A204.1 (cell line): ENCODE measurements around the gene BTBD9.
"Not testable (repeated sequence)": the region's sequence is repeated elsewhere in the genome, so short reads cannot be mapped to it uniquely, and the experiment has no call there.

ENCODE experiments used
- FAIRE-seq: peaks from 2 replicates; lab custom pipeline; 2012; peaks lifted over from hg19 to GRCh38; lab: Jason Lieb, UNC

BTBD9 gene

DNA sequence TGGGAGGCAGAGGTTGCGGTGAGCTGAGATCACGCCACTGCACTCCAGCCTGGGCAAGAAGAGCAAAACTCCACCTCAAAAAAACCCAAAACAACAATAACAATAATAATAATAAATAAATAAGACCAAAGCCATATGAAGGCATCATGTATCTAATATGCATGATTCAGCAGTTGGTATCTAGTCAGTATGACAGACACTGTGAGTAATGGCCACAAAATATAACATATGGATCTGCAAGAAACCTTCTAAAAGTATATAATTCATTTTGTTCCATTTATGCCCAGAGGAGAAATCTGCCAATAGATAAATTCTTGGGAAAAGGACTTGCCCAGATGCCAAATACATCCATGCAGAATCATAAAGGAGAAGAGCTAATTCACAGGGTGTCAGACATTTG, 252.3 kb downstream of the BTBD9 start:
- no peak for FAIRE-seq

DNA sequence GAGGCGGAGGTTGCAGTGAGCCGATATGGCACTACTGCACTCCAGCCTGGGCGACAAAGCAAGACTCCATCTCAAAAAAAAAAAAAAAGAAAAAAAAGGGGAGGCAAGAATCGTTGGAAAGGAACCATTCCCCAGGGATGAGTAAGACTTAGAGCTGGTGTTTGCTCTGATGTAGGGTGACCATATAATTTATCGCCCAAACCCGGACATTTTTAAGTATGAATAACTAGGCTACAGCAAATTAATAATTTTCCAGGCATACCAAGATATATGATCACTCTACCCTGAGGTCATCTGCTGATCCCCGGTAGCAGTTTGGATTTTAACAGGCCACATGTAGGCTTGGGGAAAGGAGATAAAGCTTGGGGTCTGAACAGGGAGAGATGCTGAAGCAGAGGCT, 260.9 kb downstream of the BTBD9 start:
- FAIRE-seq: no peak

DNA sequence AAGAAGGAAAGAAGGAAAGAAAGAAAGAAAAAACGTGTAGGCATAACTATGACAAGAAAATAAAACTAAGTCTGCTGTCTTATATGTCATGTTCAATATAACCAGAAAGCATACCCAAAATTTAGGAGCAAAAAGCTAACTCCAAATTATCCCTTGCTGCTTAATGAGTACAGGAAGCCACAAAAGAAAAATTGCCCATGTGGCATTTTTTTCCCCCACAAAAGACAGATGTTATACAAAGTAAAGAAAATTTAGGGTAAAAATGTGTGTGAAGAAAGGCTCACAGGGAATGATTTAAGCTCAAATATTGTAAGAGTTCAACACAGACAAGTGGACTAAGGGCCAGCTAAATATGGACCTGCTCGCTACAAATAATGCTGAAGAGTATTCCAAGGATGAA, 263.8 kb downstream of the BTBD9 start:
- no peak for FAIRE-seq

DNA sequence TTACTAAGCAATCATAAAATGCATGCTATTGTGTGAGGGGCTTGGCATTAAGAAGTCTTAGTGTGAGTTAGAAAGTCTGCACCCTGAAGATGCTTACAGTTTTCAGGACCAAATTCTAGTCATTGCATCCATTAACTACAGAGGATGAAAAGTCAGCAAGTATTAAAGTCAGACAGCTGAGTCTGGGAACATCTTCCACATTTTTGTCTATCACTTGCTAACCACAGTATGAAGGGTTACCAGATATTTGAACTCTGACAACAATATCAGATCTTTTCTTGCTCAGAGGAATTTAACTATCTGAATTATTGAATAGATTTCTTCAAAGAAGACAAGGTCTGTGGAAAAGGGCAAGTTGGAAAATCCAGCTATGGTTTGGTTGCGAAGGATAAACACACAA, 264.4 kb downstream of the BTBD9 start:
- FAIRE-seq: no peak

DNA sequence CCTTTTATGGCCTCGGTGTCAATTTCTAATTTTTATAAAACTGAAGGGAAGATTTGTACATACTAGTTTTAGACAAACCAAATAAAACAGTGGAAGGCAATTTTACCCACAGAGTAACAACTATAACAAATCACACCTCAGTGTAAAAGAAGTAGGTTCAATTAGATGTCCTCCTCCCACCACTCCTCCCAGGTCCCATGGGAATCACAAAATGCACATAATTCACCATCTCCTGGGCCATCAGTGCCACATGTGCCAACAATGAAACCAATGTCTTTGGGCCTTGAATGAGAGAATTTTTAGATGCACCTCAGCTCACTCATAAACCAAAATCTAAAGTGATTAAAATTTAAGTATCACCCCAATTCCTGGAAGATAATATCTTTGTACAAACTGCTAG, 267.8 kb downstream of the BTBD9 start:
- FAIRE-seq: no peak

DNA sequence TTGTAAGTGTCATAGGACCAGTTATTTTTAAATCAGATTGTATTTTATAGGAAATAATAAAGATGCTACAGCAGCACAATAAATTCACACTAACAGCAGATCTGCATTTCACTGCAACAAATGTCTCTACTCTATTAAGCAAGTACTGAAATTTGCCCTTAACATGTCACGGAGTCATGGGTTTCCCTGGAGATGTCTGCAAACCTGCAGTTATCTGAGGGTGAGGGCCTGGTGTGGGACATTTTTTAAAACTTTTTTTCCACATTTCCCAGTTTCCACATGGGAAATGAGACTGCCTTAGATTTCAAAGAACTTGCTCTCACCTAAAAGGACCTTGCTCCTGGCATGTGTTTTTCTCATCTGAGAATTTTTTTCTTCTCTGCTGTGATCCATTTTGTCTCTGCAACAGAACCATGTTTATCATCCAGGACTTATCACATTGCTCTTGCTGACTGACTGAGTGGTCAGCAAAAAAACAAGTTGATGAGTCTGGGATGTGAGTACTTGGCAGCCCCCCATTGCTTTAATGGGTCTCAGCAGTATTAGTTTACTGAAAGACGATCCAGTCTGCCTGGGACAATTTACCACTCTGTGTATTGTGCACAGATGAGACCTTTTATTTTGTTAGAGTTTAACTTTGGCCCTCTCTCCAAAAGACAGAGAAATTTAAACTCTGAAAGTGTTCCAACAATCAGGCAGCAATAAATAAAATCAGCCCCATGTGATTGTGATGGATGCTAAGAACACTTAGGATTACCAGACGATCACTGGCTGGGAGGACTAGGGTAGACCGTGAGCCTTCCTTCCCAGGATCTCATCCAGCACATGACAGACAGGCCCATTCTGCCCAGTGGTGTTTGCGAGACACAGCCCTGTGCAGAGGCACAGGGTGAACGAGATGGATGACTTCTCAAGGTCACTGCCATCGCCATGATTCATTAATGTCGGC, 268.8 kb downstream of the BTBD9 start:
- no peak for FAIRE-seq

DNA sequence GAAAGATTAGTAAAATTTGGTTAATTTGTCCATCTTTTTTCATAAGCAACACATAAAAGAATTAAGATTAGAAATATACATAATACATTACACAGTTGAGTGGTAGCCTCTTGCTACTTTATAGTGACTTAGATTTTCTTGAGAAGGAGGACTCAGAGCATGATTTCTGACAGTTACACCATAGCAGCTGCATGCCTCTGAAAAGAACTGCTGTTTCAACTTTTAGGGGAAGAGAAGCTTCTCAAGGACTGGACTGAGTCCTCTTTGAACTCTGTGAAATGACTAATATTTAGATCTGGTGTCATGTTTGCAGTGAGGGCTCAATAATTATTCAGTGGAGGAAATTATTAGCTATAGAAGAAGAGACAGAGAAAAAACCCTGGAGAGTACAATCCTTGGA, 272.5 kb downstream of the BTBD9 start:
- no peak for FAIRE-seq

DNA sequence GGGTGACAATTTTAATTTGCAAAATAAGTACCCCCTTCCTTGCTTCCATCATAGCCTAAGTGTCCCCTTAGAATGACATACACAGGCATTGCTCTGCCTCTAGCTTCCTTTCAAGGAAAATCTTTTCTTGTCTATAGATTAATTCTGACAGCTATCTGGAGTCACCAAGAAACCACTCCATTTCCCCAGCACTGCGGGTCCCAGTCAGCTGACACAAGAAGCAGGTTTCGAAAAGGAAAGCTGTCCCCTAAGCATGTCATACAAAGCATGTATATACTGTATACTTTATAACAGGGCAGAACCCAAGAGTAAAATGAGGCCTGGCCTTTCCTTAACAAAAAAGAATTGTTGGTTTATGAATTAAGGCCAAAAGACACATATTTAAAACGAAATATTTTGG, 273.5 kb downstream of the BTBD9 start:
- FAIRE-seq: no peak

DNA sequence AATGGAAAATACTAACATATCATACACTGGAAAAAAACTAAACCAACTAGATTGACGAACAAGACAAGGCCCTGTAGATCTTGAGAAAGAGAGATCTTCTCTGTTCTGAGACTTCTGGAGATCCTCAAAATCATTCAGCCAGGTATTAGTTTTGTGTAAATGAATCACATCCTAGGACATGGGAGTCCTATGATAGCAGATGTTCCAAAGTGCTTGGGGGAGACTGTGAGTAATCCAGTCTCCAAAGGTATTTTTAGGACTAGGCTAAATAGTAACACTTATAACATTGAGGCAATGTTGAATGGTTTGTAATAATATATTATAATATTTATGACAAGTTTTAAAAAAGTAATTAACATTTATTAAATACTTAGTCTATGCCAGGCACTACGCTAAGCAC, 275.0 kb downstream of the BTBD9 start:
- no peak for FAIRE-seq

DNA sequence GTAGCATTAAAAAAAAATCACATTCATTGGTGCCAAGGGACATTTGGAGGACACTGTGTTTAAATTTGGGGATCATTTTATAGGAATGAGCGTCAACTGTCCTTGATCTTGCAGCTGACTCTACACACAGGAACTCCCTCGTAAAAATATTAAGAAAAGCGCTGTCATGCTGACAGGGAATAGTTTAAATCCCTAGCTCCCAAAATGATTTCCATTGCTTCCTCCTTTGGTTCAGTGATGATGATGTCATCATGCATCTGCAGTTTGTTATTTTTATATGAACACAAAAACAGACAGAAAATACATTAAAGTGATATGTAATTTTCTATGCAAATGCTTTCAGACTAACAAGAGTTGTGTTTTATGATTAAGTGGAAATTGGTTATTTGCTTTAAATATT, 275.6 kb downstream of the BTBD9 start:
- FAIRE-seq: no peak

DNA sequence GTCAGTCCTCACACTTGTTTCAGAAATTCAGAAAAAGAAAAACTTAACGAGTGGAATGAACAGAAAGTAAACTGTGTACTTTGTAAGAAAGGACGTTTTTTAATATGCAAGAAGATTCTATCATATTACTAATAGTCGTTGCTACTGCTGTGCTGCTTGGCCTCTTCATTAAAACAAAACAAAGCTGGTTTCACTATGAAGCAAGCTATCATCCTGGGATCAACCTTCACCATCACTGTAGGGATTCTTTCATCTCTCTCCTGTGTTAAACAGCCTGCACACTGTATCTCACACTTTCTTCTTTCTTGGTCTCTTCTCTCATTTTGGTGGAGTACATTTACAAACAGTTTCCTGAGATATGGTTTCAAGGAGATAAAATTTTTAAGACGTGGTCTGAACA, 284.2 kb downstream of the BTBD9 start:
- no peak for FAIRE-seq

DNA sequence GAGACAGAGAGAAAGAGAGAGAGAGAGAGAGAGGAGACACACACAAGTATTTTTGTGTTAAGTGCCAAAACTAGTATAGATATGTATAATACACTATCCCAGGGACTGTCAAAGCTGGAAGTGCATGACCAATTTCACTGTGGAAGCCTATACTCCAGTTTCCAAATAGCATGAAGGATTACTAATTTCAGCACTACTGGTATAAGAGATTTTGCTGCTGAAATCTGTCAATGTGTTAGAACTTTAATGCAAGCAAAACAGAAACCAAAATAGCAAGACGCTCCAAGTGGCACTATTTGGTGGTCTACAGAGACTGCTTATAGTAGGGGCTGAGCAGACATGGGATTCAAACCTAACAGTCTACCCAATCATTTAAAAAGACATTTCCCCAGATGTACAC, 284.8 kb downstream of the BTBD9 start:
- no peak for FAIRE-seq

DNA sequence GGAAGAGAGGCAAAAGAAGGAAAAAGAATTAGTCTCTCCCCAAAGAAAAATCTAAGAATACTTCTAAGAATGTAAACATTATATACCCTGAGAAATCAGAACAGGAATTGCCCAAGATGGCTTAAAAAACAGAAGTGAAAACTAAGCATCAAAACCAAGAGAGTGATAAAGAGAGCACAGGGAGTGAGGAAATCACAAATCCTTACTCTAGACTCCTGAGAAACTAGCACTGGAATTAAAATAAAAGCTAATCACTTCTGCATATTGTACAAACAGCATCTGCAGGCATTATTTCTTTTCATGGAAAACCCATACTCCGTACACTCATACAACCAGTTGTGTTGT, 285.7 kb downstream of the BTBD9 start:
- FAIRE-seq: no peak

DNA sequence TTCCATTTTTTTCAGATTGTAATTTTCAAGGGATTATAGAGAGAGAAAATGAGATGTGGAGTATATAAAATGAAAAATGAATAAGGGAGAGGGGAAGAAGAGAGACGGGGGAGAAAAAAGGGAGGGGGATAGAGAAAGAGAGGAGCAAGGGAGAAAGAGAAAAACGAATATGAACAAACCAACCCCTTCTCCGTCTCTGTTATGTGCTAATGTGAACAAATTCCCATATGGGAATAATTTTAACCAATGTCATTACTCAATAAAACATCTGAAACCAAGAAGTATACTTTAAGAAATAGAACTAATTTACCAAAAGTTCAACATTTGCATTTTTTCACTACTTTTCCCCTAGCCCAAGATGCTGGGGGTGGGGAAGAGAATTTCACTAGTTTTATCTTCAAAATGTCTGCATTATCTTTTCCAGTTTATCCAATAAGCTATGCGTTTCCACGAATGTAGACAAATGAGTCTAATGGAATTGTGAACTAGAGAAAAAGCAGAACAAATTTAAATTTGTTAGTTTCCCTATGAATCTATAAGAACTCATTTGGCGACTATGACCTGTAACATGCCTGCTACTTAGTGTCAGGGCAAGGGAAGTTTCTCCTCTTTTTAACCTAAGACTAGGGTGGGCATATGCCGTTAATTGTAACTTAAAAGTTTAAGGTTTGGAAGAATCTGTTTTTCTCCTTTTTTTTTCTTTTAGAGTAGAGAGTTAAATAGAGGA, 286.3 kb downstream of the BTBD9 start:
- FAIRE-seq: no peak

DNA sequence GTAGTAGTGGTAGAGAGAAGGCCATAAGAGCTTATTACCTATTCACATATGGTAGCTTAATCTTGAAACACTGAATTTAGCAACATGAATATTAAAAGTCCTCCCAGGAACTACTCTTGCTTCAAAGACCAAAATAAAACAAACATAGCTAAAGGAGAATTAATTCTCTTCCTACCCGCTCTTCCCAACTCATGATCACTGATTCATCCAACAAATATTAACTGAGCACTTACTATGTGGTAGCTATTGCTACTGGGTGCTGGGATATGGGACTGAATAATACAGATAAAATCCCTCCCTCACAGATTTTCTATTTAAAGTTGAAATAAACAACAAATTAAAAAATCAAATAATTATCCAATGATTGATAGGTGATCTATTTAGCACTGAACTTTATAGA, 287.1 kb downstream of the BTBD9 start:
- FAIRE-seq: no peak

DNA sequence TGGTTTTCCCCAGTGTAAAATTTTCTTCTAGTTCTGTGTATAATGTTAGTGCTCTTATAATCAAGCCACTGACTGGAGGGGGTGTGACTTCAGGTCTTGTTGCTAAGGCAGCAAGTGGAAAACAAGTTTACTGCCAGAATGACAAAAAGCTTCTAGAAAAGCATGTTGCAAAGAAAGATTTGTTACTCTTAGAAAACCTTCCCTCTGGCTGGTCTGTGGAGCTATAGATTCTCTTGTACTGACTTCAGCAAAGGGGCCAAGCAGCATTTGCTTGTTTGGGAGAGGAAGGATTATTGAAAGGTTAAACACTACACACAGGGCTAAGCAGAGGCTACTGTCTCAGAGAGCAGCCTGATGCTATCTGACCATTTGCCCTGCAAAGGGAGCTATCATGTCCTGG, 288.8 kb downstream of the BTBD9 start:
- FAIRE-seq: no peak

DNA sequence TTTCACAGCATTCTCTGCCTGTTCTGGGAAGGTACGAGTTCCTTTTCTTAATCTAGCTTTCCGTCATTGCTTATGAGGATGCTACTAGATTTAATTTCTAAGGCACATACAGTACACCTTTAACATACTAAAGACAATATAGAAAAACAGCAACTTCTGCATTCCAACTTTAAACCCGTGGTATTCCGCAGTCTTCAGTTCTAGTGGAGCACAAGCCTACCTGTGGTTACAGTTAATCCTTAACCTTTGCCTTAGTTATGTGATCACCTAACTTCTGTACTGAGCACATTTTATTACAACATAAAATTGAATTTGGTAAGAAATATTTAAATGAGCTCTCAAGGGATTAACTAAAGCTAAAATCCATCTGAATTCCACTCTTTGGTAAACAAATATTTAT, 289.5 kb downstream of the BTBD9 start:
- no peak for FAIRE-seq

DNA sequence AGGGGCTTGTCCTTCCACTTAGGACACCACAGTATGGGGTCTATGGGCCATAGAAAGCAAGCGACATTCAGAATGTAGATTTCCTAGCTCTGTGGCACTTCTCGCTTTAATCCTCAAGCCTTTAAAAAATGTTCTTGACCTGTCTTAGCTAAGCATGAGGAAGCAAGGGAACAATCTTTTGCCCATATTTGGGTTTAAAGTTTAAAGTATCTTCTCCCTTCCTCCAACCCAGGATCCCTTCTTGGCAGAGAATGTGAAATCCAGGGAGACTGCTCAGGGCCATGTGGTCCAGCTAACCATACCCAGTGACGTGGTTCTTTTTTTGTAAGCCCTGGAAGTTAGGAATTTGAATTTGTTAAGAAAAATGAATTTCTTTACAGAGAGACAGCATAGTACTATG, 289.9 kb downstream of the BTBD9 start:
- FAIRE-seq: no peak

DNA sequence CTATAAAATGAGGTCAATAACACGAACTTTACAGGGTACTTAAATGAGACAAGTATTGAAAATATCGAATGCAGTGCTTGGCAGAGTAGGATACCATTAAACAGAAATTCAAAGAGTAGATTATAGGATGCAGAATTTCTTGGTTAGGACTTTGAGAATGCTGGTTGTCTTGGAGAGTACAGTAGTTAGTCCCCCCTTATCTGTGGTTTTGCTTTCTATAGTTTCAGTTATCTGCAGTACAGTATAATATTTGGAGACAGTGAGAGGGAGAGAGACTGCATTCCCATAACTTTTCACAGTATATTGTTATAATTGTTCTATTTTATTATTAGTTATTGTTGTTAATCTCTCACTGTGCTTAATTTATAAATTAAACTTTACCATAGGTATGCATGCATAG, 290.5 kb downstream of the BTBD9 start:
- FAIRE-seq: no peak

DNA sequence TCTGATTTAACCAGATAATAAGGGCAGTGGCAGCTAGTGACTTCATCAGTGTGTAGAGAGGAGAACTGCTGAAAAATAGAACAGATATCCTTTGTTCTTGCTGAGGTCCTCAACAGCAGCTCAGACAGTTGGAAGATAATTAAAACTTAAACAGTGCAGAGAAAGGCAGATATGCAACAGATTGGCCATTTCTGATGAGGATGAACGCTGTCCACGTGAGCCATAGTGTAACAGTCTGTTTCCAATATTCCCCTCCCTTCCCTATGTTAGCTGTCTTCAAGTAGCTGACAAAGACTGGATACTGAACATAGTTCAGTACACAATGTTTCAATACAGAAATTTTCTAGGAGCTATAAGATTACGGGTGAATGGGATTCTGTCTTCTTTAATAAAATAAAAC, 291.4 kb downstream of the BTBD9 start:
- no peak for FAIRE-seq

DNA sequence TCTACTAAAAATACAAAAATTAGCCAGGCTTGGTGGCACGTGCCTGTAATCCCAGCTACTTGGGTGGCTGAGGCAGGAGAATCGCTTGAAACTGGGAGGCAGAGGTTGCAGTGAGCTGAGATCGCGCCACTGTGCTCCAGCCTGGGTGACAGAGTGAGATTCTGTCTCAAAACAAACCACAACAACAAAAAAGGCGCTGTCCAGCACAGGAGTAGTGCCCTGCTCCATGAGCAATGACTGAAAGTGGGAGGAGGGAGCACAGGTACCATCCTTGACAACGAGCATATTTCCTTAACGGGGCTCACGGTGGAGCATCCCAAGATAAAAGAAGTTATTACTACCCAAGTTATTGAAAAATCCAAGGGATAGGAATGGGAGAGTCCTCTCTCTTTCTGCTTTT, 291.9 kb downstream of the BTBD9 start:
- FAIRE-seq: not testable (repeated sequence)

DNA sequence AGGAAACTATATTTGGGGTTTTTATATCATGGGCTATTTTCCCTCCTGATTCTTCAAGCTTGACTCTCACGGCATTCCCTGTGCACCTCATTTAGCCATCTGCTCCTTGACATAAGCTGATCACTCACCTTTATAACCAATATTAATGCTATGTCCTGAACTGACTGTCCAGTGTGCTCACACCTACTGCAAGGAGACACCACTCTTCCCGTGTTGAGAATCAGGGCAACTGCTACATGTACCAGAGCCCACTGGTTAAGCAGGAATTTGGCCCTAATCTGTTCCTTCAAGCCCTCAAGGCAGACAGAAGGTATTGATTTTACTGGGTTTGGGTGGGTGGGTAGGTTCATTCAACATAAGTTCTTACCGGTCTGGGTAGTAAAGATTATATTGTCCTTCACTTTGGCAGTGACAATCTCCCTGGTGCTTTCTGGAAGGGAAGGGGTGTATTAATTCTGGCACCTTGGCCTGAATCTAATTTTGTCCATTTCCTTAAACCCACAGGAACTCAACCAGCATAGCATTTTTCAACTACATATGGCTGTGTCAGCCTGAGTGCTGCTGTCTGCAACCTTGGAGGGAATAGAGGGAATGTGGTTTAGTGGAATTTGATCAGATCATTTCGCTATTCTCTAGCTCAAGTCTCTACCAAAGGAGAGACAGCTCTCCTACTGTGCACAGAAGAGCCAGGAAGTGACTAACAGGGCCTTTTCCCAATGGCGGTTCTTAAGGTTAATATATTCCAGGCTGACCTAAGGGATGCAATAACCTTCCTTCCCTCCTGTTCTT, 293.2 kb downstream of the BTBD9 start:
- no peak for FAIRE-seq

DNA sequence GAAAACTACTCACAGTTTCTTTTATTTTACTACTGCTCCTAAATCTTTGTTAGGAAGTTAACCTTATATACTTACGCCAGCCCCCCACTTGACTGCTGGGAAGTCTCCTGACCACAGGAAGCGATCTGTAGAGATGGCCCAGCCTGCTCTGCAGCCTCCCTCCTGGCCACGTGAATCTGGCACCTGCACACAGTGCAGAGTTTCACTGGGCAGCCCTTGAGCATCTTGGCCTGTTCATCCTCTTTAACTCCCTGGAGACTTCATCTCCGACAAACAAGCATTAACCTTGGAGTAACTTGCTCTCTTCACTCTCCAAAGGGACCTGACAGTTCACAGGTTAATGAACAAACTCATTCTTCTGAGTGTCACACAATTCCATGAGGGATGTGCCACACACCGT, 294.1 kb downstream of the BTBD9 start:
- no peak for FAIRE-seq
